GM19455 (cell line): ENCODE results near the gene GHRHR.

Source experiments
- ATAC-seq: cut with Tn5 transposase; IDR thresholded peaks from one replicate; pipeline ENCODE4 v1.9.1; 2021; ENCODE audit not compliant: unreplicated experiment

The GHRHR gene

GRCh38 chr7:30963842-30964241 lies at the start of gene GHRHR:
Gene GHRHR (plus strand): TSS chr7:30963953. CDS start chr7:30964069, 116 bp downstream.
- ATAC-seq, result no peak

DNA sequence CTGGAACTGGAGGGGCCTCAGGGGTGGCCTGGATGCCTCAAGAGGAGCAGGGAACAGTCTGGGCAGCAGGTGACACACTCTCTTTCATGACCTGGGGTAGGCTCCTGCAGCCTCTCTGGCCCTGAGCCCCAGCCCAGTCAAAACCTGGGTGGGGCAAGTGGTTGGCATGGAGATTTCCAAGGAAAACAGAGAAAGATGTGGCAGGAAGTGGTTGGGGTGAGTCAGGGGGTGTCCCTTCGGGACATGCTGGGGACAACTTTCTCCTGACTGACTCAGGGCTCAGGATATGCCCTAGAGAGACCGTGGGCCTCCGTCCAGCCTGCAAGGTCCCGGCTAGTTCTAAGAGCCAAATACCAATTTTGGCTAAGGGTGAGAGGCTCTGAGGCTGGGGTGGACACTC lies 49.2 kb upstream of the GHRHR start:
- no peak for ATAC-seq

DNA sequence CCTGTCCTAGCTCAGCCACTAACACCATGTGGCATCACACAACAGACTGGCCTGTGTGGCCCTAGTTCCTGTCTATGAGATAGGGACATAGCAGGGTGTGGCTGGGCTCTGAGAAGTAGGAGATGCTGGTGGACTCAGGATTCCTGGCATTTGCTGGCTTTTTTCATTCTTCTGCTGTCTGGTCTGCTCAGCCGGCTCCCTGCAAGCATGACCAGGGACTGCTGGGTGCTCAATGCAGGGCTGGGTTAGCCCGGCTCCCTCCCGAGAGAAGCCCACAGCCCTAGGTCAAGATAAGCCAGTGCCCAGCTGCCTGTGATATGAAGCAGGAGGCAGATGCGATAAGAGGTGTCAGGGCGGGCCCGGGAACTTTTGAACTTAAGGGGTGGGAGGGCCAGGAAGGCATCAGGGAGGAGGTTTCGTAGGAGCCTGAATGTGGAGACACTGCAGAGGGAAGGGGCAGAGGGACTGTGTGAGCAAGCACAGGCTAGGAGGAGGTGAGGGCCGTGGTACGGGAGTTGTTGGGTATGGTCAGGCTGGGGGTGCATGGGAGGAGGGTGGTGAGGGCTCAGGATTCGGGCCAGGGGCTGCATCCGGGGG lies 48.6 kb upstream of the GHRHR start:
- ATAC-seq, result no peak

DNA sequence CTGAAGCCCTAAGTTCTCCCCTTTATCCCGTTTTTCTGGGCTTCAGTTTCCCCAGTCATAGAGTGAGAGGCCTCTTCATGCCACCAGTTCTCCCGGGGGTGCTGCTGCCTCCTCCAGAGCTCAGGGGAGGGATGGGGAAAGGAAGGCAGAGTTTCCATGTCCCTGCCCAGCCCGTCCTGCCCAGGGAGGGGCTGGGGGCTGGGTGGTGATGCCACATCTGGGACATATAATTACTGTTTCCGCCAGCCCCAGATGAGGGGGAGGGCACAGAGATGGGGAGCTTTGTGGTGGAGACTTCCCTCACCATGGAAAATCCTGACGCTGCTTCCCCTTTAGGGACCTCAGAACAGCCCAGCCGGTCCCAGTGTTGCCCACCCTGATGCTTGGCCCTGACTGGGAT lies 48.0 kb upstream of the GHRHR start:
- no peak for ATAC-seq

GRCh38 chr7:30916255-30916654 lies 47.5 kb upstream of the GHRHR start:
- no peak for ATAC-seq

DNA sequence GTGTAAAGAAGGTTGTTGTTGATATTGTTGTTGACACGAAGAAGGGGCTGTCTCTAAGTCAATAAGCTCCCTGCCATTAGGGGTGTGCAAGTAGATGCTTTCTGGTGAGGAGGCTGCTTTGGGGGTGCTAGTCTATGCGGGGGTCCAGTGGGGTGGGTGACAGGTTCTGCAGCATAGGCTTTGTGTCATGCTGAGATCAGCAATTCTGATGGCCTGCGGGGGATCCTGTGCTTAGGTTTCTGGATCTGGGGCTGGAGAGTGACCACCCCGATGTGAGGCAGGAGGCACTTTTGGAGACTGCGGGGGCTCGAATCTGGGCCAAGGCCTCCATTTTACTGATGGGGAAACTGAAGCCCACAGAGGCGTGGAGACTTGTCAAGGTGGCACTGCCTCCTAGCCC lies 47.0 kb upstream of the GHRHR start:
- ATAC-seq, result no peak

- ATAC-seq, result no peak
These were observed 46.4 kb upstream of the GHRHR start for GRCh38 chr7:30917216-30917893.

- no peak for ATAC-seq
These were observed 45.1 kb upstream of the GHRHR start for GRCh38 chr7:30918676-30919075.

DNA sequence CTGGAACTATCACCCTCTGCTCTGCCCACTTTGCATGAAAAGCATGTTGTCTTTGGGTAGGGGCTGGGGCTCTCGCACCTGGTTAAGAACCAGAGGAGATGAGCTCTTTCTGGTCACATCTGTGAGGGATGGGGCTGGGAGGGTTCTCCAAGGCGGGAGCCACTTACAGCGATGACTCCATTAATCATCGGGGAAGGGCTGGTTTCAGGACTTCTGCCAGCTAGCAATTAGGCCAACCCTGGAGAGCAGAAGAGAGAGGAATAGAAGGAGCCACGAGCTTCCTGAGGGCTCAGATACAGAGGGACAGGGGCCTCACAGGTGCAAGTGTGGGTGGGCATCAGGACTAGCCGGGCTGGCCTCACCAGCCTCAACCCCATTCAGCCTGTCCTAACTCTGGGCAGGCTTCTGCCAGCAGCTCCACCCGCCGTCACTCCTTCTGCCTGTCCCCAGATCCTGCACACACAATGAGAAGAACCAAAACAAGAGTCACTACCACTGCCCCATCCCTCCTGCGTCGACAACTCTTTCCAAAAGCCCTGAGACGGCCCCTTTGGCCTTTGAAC lies 43.7 kb upstream of the GHRHR start:
- no peak for ATAC-seq

- ATAC-seq, result no peak
These were observed 42.9 kb upstream of the GHRHR start for GRCh38 chr7:30920584-30921539.

DNA sequence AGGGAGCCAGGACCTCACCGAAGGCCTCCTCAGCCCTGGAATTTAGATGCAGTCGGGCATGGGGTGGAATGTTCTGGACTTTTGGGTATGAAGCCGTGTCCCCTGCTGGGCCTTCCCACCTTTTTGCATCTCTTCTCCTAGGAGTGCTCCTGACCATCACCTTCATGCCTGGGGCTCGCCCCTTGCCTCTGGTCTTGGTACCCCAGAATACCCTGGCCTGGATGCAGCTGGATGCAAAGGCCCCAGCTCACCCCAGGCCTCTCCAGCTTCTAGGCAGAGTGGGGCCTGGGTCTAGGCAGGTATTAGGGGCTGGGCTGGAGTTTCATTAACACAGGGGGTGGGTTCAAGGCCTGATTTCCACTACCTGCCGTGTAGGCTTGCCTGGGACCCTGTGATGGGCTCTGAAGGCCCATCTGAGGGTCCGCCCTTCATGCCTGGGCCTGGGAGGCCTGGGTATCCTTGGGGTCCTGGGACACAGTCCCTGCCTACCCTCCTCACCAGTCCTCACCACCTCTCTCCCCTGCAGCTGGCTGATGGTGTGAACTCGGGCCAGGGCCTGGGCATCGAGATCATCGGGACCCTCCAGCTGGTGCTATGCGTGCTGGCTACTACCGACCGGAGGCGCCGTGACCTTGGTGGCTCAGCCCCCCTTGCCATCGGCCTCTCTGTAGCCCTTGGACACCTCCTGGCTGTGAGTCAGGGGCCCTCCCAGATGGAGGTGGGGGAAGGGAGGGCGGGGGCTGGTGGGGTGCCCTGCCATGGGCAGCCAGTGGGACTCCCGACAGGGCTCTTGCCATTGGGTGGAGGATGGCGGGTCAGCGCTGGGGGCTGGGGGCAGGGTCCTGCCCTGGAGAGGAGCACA lies 42.0 kb upstream of the GHRHR start:
- ATAC-seq, result no peak

GRCh38 chr7:30922596-30922995 lies 41.2 kb upstream of the GHRHR start:
- no peak for ATAC-seq

DNA sequence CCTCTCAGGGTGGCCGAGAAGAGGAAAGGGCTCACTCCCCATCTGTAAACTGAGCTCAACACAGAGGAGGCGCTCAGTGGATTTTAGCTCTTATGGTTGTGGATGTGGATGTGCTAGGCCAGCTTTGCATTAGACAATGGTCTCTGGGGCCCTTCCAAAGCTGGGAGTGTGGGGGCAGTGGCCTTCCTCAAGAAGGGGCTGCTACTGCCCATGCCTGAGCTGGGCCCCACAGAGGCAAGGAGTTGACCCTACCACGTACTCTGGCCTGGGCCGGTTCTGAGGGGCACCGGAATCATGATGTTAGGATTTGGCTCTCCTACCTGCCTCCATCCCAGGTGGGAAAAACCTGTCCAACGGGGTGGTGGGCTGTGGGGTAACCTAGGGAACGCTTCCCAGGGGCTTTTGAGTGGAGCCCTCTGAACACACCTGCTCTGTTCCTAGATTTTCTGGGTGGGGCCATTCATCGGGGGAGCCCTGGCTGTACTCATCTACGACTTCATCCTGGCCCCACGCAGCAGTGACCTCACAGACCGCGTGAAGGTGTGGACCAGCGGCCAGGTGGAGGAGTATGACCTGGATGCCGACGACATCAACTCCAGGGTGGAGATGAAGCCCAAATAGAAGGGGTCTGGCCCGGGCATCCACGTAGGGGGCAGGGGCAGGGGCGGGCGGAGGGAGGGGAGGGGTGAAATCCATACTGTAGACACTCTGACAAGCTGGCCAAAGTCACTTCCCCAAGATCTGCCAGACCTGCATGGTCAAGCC lies 40.6 kb upstream of the GHRHR start:
- ATAC-seq, result no peak

GRCh38 chr7:30923774-30924413 lies 39.9 kb upstream of the GHRHR start:
- no peak for ATAC-seq

DNA sequence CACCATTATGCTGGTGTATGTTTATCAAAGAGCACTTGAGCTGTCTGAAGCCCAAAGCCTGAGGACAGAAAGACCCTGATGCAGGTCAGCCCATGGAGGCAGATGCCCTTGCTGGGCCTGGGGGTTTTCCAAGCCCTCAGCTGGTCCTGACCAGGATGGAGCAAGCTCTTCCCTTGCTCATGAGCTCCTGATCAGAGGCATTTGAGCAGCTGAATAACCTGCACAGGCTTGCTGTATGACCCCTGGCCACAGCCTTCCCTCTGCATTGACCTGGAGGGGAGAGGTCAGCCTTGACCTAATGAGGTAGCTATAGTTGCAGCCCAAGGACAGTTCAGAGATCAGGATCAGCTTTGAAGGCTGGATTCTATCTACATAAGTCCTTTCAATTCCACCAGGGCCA lies 39.1 kb upstream of the GHRHR start:
- no peak for ATAC-seq

DNA sequence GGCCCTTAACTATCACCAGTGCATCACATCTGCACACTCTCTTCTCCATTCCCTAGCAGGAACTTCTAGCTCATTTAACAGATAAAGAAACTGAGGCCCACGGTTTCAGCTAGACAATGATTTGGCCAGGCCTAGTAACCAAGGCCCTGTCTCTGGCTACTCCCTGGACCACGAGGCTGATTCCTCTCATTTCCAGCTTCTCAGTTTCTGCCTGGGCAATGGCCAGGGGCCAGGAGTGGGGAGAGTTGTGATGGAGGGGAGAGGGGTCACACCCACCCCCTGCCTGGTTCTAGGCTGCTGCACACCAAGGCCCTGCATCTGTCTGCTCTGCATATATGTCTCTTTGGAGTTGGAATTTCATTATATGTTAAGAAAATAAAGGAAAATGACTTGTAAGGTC lies 38.6 kb upstream of the GHRHR start:
- no peak for ATAC-seq

GRCh38 chr7:30925913-30926312 lies 37.8 kb upstream of the GHRHR start:
- ATAC-seq, result no peak

- no peak for ATAC-seq
These were observed 37.4 kb upstream of the GHRHR start for GRCh38 chr7:30926313-30926712.

- ATAC-seq, result no peak
These were observed 36.7 kb upstream of the GHRHR start for GRCh38 chr7:30927040-30927439.
